Gastroesophageal sphincter (tissue), 3 donors: ENCODE results near the gene ALG12.

Experiments
- POLR2A ChIP-seq, 2 donors: fragments of 450-650 bp; IDR thresholded peaks; one replicate each; pipeline ENCODE4 v1.6.1; 2017; ENCODE audit warnings: antibody characterized with exemption in 2 of 2, mild to moderate bottlenecking in 2 of 2, moderate library complexity in 1 of 2
- TF ChIP-seq, protein P1 (sequence below), 4 experiments: fragments of 200-600 bp in 2 of 4; fragments of 450-650 bp in 2 of 4; sonication (generic) in 1 of 4; IDR thresholded peaks; one replicate each; pipeline ENCODE4 v1.5.1; 2017 to 2019; ENCODE audit warnings: antibody characterized with exemption in 4 of 4, mild to moderate bottlenecking in 2 of 4, moderate library complexity in 2 of 4

GRCh38 chr22:49935561-49935960 is 17.3 kb upstream of the ALG12 start:
- TF ChIP-seq POLR2A (IDR thresholded peaks at IDR 0.05): no peak
- TF ChIP-seq, protein P1, sequence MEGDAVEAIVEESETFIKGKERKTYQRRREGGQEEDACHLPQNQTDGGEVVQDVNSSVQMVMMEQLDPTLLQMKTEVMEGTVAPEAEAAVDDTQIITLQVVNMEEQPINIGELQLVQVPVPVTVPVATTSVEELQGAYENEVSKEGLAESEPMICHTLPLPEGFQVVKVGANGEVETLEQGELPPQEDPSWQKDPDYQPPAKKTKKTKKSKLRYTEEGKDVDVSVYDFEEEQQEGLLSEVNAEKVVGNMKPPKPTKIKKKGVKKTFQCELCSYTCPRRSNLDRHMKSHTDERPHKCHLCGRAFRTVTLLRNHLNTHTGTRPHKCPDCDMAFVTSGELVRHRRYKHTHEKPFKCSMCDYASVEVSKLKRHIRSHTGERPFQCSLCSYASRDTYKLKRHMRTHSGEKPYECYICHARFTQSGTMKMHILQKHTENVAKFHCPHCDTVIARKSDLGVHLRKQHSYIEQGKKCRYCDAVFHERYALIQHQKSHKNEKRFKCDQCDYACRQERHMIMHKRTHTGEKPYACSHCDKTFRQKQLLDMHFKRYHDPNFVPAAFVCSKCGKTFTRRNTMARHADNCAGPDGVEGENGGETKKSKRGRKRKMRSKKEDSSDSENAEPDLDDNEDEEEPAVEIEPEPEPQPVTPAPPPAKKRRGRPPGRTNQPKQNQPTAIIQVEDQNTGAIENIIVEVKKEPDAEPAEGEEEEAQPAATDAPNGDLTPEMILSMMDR (IDR thresholded peaks at IDR 0.05): no peak
